SU-DHL-6 (cell line): Measurements from ENCODE around the gene PDZD2.

Source experiments
- H2AFZ ChIP-seq: fragments of 200-600 bp; sonication (generic); 2 replicates; pipeline ENCODE4 v1.6.1; 2014; ENCODE audit warnings: low read depth, mild to moderate bottlenecking, moderate library complexity, mixed read lengths, antibody characterized with exemption, low read length; ENCODE audit not compliant: severe bottlenecking
- H3F3A ChIP-seq: fragments of 200-600 bp; shearing (Covaris generic); 2 replicates; pipeline ENCODE4 v1.6.0; 2016; ENCODE audit warnings: antibody characterized with exemption, mild to moderate bottlenecking; ENCODE audit not compliant: insufficient read depth
- H3K27ac ChIP-seq: fragments of 200-600 bp; sonication (generic); 2 replicates; pipeline ENCODE4 v1.5.1; 2016; ENCODE audit warnings: low read depth, mild to moderate bottlenecking, low read length, moderate library complexity, mixed read lengths
- H3K27me3 ChIP-seq: fragments of 200-600 bp; sonication (generic), shearing (Covaris generic); 2 replicates; pipeline ENCODE4 v1.6.0; 2014; ENCODE audit warnings: mild to moderate bottlenecking, low read length
- H3K36me3 ChIP-seq: fragments of 200-600 bp; sonication (generic); 2 replicates; pipeline ENCODE4 v1.6.1; 2014; ENCODE audit warnings: mild to moderate bottlenecking, low read length, mixed read lengths
- H3K4me2 ChIP-seq: fragments of 300-600, 200-600 bp; shearing (Covaris generic), sonication (generic); 2 replicates; pipeline ENCODE4 v1.6.0; 2014; ENCODE audit warnings: low read length, low read depth, mild to moderate bottlenecking; ENCODE audit not compliant: poor library complexity, severe bottlenecking
- H3K4me3 ChIP-seq: fragments of 200-600 bp; sonication (generic); 2 replicates; pipeline ENCODE4 v1.5.1; 2014; ENCODE audit warnings: antibody characterized with exemption, low read length, mild to moderate bottlenecking, mixed read lengths; ENCODE audit not compliant: insufficient read depth, poor library complexity, severe bottlenecking
- H3K79me2 ChIP-seq: fragments of 200-600 bp; sonication (generic); 2 replicates; pipeline ENCODE4 v1.6.1; 2014; ENCODE audit warnings: mild to moderate bottlenecking, low read length, moderate library complexity; ENCODE audit not compliant: insufficient read depth
- H3K9ac ChIP-seq: fragments of 200-600 bp; sonication (generic); 2 replicates; pipeline ENCODE4 v1.7.0; 2014; ENCODE audit warnings: mild to moderate bottlenecking, low read length
- H3K9me2 ChIP-seq: fragments of 200-600 bp; sonication (generic); replicated peaks from 2 replicates; pipeline ENCODE4 v1.6.1; 2014; ENCODE audit warnings: low read length; ENCODE audit not compliant: insufficient read depth
- H3K9me3 ChIP-seq: fragments of 200-600 bp; sonication (generic); 2 replicates; pipeline ENCODE4 v1.6.1; 2014; ENCODE audit warnings: low read length, mixed read lengths; ENCODE audit not compliant: insufficient read depth
- H4K20me1 ChIP-seq: fragments of 200-600 bp; sonication (generic); 2 replicates; pipeline ENCODE4 v1.6.1; 2014; ENCODE audit warnings: low read depth, mild to moderate bottlenecking, antibody characterized with exemption, low read length, moderate library complexity, mixed read lengths
- CTCF ChIP-seq: fragments of 200-600 bp; sonication (generic); IDR thresholded peaks from one replicate; pipeline ENCODE4 v1.5.1; 2017; ENCODE audit warnings: antibody characterized with exemption, mild to moderate bottlenecking, low read length, moderate library complexity; ENCODE audit not compliant: insufficient read depth, poor library complexity, severe bottlenecking
- EZH2phosphoT487 ChIP-seq: fragments of 200-600 bp; sonication (generic), shearing (Covaris generic); conservative IDR thresholded peaks from 2 replicates; pipeline ENCODE4 v1.6.1; 2018; ENCODE audit warnings: mild to moderate bottlenecking, antibody characterized with exemption, low read length, moderate library complexity, mixed read lengths

Gene PDZD2

GRCh38 chr5:31987985-31988710 lies 349.2 kb downstream of the PDZD2 start:
- H4K20me1 ChIP-seq = no peaks in the 10 kb centered on the region
- H3K4me3 ChIP-seq = no peak overlapping the region
- H3K9me2 ChIP-seq = no peaks in the 10 kb centered on the region
- no peaks in the 10 kb centered on the region for H3K79me2 ChIP-seq
- H3K27ac ChIP-seq = no peak overlapping the region
- H3F3A ChIP-seq = no peaks in the 10 kb centered on the region
- no peaks in the 10 kb centered on the region for H3K9me3 ChIP-seq
- H3K36me3 ChIP-seq = no peaks in the 10 kb centered on the region
- no peak overlapping the region for H3K4me2 ChIP-seq
- H2AFZ ChIP-seq = no peak overlapping the region
- no peaks in the 10 kb centered on the region for H3K27me3 ChIP-seq
- H3K9ac ChIP-seq = no peak overlapping the region
- TF ChIP-seq EZH2phosphoT487 (no peak), CTCF (no peak)

- H3K9me3 ChIP-seq = no peaks in the 10 kb centered on the region
- H3K36me3 ChIP-seq = no peaks in the 10 kb centered on the region
- H3K27me3 ChIP-seq = no peaks in the 10 kb centered on the region
- no peak overlapping the region for H3K4me2 ChIP-seq
- no peak overlapping the region for H3K27ac ChIP-seq
- TF ChIP-seq CTCF (no peak), EZH2phosphoT487 (no peak)
- H3K79me2 ChIP-seq = no peaks in the 10 kb centered on the region
- H3K9me2 ChIP-seq = no peaks in the 10 kb centered on the region
- H2AFZ ChIP-seq = no peak overlapping the region
- no peaks in the 10 kb centered on the region for H4K20me1 ChIP-seq
- H3F3A ChIP-seq = no peaks in the 10 kb centered on the region
- H3K9ac ChIP-seq = no peak overlapping the region
- H3K4me3 ChIP-seq = no peak overlapping the region
Observed at GRCh38 chr5:31990081-31990650, 351.2 kb downstream of the PDZD2 start.

GRCh38 chr5:31990701-31991110 lies 351.8 kb downstream of the PDZD2 start:
- Histone ChIP-seq H3K36me3 (no peaks in the 10 kb centered on the region), H3K27me3 (no peaks in the 10 kb centered on the region), H3K9ac (no peak overlapping the region), H3K4me3 (no peak overlapping the region), H3F3A (no peaks in the 10 kb centered on the region), H3K79me2 (no peaks in the 10 kb centered on the region), H3K27ac (no peak overlapping the region), H3K9me3 (no peaks in the 10 kb centered on the region), H3K9me2 (no peaks in the 10 kb centered on the region), H2AFZ (no peak overlapping the region), H4K20me1 (no peaks in the 10 kb centered on the region), H3K4me2 (no peak overlapping the region)
- TF ChIP-seq CTCF = no peak
- TF ChIP-seq EZH2phosphoT487 = no peak
